HG03469 (cell line): ENCODE measurements around the gene C2CD2L.
"Not testable (repeated sequence)": the region's sequence is repeated elsewhere in the genome, so short reads cannot be mapped to it uniquely, and the experiment has no call there.

ENCODE experiments used
- ATAC-seq: cut with Tn5 transposase; IDR thresholded peaks from one replicate; pipeline ENCODE4 v1.9.1; 2021; ENCODE audit warnings: mild to moderate bottlenecking, moderate library complexity, moderate number of reproducible peaks; ENCODE audit not compliant: unreplicated experiment

C2CD2L gene

GRCh38 chr11:119149018-119149785, 42.1 kb downstream of the C2CD2L start, which contains the start of gene ABCG4:
ABCG4 (plus strand) TSS chr11:119149052; CDS start chr11:119149966, 914 bp downstream.
- no peak for ATAC-seq

- no peak for ATAC-seq
Observed at GRCh38 chr11:119149786-119150275, 42.7 kb downstream of the C2CD2L start.

GRCh38 chr11:119152043-119152442, 44.9 kb downstream of the C2CD2L start:
- no peak for ATAC-seq

GRCh38 chr11:119152604-119153003, 45.5 kb downstream of the C2CD2L start:
- ATAC-seq: no peak

- ATAC-seq: no peak
Observed at GRCh38 chr11:119153049-119153818, 46.1 kb downstream of the C2CD2L start.

GRCh38 chr11:119154178-119154577, 47.0 kb downstream of the C2CD2L start:
- ATAC-seq: no peak

- no peak for ATAC-seq
Observed at GRCh38 chr11:119155733-119156492, 48.8 kb downstream of the C2CD2L start.

GRCh38 chr11:119156496-119156895, 49.4 kb downstream of the C2CD2L start:
- ATAC-seq: no peak

GRCh38 chr11:119157063-119157462, 49.9 kb downstream of the C2CD2L start:
- ATAC-seq: no peak

GRCh38 chr11:119158467-119158866, 51.3 kb downstream of the C2CD2L start:
- ATAC-seq: no peak

GRCh38 chr11:119160151-119160550, 53.0 kb downstream of the C2CD2L start:
- no peak for ATAC-seq

- no peak for ATAC-seq
Observed at GRCh38 chr11:119161871-119162270, 54.7 kb downstream of the C2CD2L start.

GRCh38 chr11:119166368-119167076, 59.4 kb downstream of the C2CD2L start:
- ATAC-seq: no peak

GRCh38 chr11:119167077-119167458, 59.9 kb downstream of the C2CD2L start:
- not testable (repeated sequence) for ATAC-seq

- no peak for ATAC-seq
Observed at GRCh38 chr11:119167933-119168332, 60.8 kb downstream of the C2CD2L start.
